Measurements from ENCODE around the gene LGMN.
A peak's percentile ranks its signal among the peaks of the same experiment; 100 is the strongest.

The LGMN gene

DNA sequence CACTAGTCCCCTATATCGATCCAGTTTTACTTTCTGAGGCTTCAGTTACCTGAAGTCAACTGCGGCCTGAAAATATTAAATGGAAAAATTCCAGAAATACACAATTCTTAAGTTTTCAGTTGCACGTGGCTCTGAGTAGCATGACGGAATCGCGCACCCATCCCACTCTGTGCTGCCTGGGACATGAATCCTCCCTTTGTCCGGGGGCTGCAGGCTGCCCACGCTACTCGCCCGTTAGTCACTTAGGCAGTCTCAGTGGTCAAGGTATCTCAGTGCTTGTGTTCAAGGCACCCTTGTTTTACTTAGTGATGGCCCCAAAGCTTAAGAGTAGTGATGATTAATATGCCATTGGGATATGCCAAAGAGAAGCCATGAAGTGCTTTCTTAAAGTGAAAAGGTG, 46.6 kb downstream of the LGMN start:
- Mint-ChIP-seq H3K36me3 (peaks cover 5% of the 10 kb centered on the region), H3K9me3 (no peaks in the 10 kb centered on the region), H3K27ac (peak overlapping the region; percentile 92), H3K4me1 (peaks cover 62% of the 10 kb centered on the region), H3K4me3 (no peak overlapping the region), H3K27me3 (no peaks in the 10 kb centered on the region)
- ATAC-seq: no peak

- peaks cover 70% of the 10 kb centered on the region for H3K4me1 Mint-ChIP-seq
- no peak overlapping the region for H3K27ac Mint-ChIP-seq
- no peak overlapping the region for H3K4me3 Mint-ChIP-seq
- H3K9me3 Mint-ChIP-seq: peaks cover 5% of the 10 kb centered on the region
- peaks cover 3% of the 10 kb centered on the region for H3K36me3 Mint-ChIP-seq
- no peak for ATAC-seq
- no peaks in the 10 kb centered on the region for H3K27me3 Mint-ChIP-seq
Observed at GRCh38 chr14:92698393-92698792, 50.0 kb downstream of the LGMN start.

GRCh38 chr14:92696366-92696765, 52.1 kb downstream of the LGMN start:
- Mint-ChIP-seq H3K27me3 (no peaks in the 10 kb centered on the region), H3K4me1 (peaks cover 58% of the 10 kb centered on the region)

GRCh38 chr14:92695562-92695961, 52.9 kb downstream of the LGMN start:
- Mint-ChIP-seq H3K9me3 (peaks cover 5% of the 10 kb centered on the region), H3K27ac (peak overlapping the region; percentile 84), H3K36me3 (peaks cover under 1% of the 10 kb centered on the region), H3K4me1 (peaks cover 57% of the 10 kb centered on the region), H3K4me3 (peak overlapping the region; percentile 5), H3K27me3 (no peaks in the 10 kb centered on the region)
- no peak for ATAC-seq

More at GRCh38 chr14:92696366-92696765, 52.1 kb downstream of the LGMN start:
- peak overlapping the region; percentile 84 for H3K27ac Mint-ChIP-seq
- peak; percentile 82 for ATAC-seq
- H3K36me3 Mint-ChIP-seq: no peaks in the 10 kb centered on the region
- H3K9me3 Mint-ChIP-seq: peaks cover 5% of the 10 kb centered on the region
- H3K4me3 Mint-ChIP-seq: peak overlapping the region; percentile 62

DNA sequence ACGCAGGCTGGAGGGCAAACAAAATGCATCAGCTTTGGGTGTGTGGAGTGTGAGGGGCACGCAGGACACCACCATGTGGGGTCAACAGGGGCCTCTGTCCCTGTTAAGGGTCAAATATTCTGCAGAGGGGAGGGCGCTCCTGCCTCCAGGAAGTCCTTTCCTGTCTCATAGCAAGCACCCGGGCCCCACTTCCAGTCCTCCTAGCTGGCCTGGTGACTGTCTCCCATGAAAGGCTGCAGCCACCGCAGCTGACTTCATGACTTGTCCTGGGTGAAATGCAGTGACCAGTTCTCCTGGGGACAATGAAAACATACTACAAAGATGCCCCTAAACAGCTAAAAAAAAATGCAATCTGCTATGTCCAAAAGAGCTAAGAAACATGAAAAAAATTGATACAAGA, 53.6 kb downstream of the LGMN start:
- Mint-ChIP-seq H3K27ac (no peak overlapping the region), H3K4me1 (peaks cover 57% of the 10 kb centered on the region), H3K27me3 (no peaks in the 10 kb centered on the region), H3K9me3 (peaks cover 5% of the 10 kb centered on the region), H3K4me3 (no peak overlapping the region), H3K36me3 (peaks cover 8% of the 10 kb centered on the region)
- ATAC-seq: no peak

DNA sequence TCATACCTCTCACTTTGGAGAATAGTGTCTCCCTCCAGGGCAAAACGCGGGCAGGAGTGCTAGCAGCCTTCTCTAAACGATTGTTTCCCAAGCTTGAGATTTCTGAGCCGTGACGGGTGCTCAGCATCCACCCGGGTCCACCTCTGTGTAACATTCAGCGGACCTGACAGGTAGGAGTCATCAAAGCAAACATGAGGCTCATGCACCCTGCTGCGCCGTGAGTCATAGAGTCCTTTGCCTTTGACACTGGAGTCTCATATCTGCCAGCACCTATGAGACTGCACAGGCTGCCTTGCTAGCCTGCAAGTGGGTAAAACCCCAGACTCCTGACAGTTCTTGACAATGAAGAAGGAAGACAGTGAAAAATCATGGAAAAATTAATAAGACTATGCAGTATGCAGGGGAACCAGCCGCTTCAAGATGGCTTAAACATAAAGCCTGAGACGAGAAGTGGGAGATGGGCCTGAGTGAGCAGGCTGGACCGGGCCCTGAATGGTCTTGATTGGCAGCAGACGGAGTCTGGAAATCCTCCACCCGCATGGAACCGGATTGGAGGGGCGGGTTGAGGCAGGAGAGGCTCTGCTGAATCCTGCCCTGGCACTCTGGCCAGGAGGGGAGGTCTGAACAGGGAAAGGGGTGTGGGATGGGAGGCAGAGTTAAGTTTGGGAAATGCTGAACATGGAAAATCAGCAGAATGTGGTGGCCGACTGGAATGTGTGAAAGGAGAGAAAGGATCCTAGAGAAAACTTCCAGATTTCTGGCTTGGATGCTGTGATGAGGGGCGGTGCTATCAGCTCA, 54.2 kb downstream of the LGMN start:
- peaks cover 5% of the 10 kb centered on the region for H3K9me3 Mint-ChIP-seq
- peaks cover 8% of the 10 kb centered on the region for H3K36me3 Mint-ChIP-seq
- no peak overlapping the region for H3K27ac Mint-ChIP-seq
- ATAC-seq: no peak
- H3K4me1 Mint-ChIP-seq: peaks cover 55% of the 10 kb centered on the region
- no peak overlapping the region for H3K4me3 Mint-ChIP-seq
- H3K27me3 Mint-ChIP-seq: no peaks in the 10 kb centered on the region

DNA sequence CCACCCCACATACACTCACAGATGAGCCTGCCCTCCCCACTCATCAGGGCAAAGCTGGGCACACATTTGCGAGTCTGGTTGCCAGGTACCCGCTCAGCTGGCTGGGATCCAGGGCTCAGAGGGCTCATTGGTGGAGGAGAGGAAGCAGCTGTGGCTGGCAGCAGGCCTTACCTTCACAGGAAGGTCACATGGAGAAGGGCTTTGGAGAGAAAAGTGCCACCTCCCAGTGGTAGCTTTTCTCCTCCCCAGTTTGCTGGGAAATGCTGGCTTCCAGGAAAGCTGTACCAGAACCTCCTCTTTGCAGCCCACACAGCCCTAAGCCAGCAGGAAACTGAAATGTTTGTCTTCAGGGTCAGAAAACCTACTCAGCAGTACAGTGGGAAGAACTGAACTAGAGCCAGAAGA, 55.6 kb downstream of the LGMN start:
- H3K36me3 Mint-ChIP-seq: peaks cover 17% of the 10 kb centered on the region
- peaks cover 5% of the 10 kb centered on the region for H3K9me3 Mint-ChIP-seq
- H3K4me3 Mint-ChIP-seq: no peak overlapping the region
- no peaks in the 10 kb centered on the region for H3K27me3 Mint-ChIP-seq
- peaks cover 45% of the 10 kb centered on the region for H3K4me1 Mint-ChIP-seq
- H3K27ac Mint-ChIP-seq: peak overlapping the region; percentile 48
- no peak for ATAC-seq

DNA sequence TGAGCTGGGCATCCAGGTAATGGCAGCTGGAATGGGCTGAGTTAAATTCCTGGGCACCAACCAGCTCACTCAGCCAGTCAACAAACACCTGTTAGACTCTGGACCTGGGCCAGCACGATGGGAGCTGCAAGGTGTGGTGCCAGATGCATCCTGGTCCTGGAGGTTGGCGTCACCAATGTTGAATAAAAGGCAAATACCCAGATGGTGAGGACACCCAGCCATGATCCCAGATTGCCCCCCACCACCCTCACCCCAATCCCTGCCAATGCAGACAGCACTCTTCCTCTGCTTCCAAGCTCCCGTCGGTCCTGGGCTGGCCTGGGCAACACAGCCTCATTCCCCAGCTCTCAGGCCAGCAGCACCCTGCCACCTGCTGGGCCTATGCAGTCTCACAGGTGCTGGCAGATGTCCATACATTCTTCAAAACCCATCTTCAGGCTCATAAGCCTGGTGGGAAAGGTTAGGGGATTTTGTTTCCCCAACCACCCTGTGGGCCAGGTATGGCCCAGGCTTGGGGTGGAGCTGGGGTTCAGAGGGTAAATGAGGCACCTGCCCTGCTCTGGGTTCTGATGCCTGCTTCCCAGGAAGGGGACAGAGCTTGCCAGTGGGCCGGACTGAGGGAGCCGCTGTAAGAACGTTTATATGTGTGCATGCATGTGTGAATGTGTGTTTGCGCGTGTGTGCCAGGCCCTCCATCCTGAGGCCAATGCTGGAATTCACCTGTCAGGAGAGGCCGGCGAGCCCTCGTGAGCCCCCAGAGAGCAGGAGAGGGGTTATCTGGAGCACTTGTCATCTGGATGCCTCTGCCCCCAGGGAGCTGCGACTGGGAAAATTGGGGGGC, 58.0 kb downstream of the LGMN start:
- Mint-ChIP-seq H3K4me3 (no peak overlapping the region), H3K4me1 (peaks cover 32% of the 10 kb centered on the region), H3K9me3 (no peaks in the 10 kb centered on the region), H3K27me3 (no peaks in the 10 kb centered on the region), H3K36me3 (peaks cover 30% of the 10 kb centered on the region), H3K27ac (no peak overlapping the region)
- ATAC-seq: no peak

DNA sequence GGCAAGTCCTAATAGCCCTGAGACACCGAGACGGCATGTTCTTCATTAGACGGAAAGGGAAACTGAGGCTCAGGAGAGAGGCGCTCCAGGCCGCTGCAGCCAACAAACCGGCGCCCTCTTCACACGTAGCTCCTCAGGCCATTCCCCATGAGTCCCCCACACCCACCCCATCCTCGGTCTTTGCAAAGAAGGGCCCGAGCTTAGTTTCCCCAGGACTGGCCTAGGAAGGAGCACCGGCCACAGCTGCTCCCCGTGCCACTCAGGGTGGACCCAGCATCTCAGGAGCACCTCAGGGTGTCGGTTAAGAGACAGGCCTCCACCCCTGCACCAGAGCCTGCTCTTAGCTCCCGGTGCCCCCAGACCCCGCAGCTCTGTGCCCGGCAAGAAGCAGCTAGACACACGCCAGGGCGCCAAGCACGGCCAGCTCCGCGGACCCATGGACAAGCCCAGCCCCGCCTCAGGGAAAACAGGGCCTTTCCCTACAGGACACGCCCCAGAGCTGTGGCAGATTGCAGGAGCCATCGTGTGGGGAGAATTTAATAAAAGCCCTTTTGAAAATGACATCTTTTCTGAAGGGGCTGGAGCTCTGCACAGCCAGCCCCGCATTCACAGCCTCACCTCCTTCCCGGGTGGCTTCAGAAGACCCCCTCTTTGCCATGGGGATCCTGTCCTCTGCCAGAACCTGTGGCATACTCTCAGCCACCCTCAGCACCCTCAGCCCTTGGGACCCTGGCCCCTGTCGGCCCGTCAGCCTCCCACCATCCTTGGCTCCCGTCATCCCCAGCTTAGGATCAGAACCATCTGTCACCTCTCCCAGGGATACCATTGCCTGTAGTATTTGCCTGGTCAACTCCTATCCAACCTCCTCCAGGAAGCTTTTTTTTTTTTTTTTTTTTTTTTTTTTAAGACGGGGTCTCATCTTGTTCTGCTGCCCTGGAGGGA, 59.7 kb downstream of the LGMN start:
- H3K4me1 Mint-ChIP-seq: peaks cover 19% of the 10 kb centered on the region
- H3K9me3 Mint-ChIP-seq: no peaks in the 10 kb centered on the region
- no peak overlapping the region for H3K4me3 Mint-ChIP-seq
- H3K27me3 Mint-ChIP-seq: no peaks in the 10 kb centered on the region
- peaks cover 31% of the 10 kb centered on the region for H3K36me3 Mint-ChIP-seq
- ATAC-seq: no peak
- no peak overlapping the region for H3K27ac Mint-ChIP-seq

DNA sequence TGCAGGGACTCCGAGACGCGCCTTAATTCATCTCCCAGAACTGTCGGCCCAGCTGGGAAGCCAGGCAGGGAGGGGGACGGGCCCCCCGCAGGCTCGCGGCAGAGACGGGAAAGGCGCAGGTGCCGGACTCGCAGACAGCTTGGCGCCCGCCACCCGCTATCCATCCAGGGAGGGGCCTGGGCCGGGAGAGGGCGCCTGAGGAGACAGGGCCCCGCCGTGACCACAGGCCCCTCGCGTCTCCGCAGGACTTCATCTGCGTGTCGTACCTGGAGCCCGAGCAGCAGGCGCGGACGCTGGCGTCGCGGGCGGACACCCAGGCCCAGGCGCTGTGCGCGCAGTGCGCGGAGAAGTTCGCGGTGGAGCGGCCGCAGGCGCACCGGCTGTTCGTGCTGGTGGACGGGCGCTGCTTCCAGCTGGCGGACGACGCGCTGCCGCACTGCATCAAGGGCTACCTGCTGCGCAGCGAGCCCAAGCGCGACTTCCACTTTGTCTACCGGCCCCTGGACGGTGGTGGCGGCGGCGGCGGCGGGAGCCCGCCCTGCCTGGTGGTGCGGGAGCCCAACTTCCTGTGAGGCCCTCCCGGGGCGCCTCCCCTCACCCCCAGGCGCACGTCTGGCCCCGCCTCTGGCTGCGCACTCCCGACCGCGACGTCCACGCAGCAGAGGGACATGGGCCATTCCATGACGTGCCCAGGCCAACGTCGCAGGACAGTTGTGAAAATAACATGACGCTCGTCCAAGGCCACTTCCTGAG, 60.6 kb downstream of the LGMN start:
- peaks cover 19% of the 10 kb centered on the region for H3K4me1 Mint-ChIP-seq
- no peaks in the 10 kb centered on the region for H3K27me3 Mint-ChIP-seq
- H3K4me3 Mint-ChIP-seq: no peak overlapping the region
- no peak overlapping the region for H3K27ac Mint-ChIP-seq
- no peaks in the 10 kb centered on the region for H3K9me3 Mint-ChIP-seq
- H3K36me3 Mint-ChIP-seq: peaks cover 32% of the 10 kb centered on the region
- ATAC-seq: peak; percentile 3

GRCh38 chr14:92686900-92687427, 61.5 kb downstream of the LGMN start:
- H3K36me3 Mint-ChIP-seq: peaks cover 41% of the 10 kb centered on the region
- H3K4me1 Mint-ChIP-seq: peaks cover 12% of the 10 kb centered on the region
- ATAC-seq: peak; percentile 80
- H3K27me3 Mint-ChIP-seq: no peaks in the 10 kb centered on the region
- no peak overlapping the region for H3K27ac Mint-ChIP-seq
- no peak overlapping the region for H3K4me3 Mint-ChIP-seq
- H3K9me3 Mint-ChIP-seq: no peaks in the 10 kb centered on the region

DNA sequence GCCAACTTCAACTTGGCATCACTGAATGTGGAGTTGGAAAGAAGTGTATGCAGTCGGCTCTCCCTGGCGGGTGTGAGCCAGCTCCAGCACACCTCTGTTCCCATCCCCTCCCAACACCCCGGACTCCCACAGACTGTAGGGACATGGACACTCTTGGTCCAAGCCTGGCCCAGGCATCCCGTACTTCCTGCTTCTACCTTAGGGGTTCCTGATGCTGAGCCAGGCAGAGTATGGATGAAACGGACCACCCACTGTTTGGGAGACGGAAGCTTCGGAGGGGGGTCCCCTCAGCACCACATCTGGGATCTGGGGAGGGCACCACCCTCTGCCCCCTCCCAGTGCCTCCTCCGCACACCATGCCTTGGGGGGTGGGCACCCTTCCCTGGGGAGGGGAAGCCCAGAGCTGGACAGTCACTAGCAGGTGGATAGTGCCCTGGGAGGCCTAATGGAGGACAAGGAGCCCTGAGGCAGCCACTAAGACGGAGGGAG, 62.0 kb downstream of the LGMN start:
- H3K27ac Mint-ChIP-seq: no peak overlapping the region
- H3K9me3 Mint-ChIP-seq: no peaks in the 10 kb centered on the region
- ATAC-seq: peak; percentile 46
- no peaks in the 10 kb centered on the region for H3K27me3 Mint-ChIP-seq
- H3K36me3 Mint-ChIP-seq: peaks cover 44% of the 10 kb centered on the region
- H3K4me1 Mint-ChIP-seq: peaks cover 13% of the 10 kb centered on the region
- H3K4me3 Mint-ChIP-seq: no peak overlapping the region

DNA sequence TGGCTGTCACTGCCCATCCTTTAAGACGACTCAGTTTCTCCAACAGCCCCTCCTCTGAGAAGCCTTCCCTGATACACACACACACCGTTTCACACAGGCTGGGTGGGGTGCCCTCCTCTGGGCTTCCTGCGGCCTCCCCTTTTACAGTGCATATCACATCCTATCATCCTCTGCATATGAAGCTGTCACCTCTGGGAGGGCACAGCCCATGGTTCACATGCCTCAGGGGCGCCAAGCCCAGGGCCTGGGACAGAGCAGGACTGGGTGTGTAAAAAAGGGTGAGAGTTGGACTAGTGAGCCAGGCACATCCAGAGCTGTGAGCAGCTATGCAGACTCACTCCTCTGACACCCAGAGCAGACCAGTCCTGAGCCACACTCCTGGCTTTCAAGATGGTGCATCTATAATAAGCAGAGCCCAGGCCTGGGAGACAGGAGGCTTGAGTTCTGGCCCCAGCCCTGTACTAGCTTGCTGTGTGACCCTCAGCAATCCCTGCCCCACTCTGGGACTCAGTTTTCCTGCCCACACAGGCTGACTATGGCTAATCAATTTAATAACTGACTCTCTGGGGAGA, 62.6 kb downstream of the LGMN start:
- H3K9me3 Mint-ChIP-seq: no peaks in the 10 kb centered on the region
- H3K27me3 Mint-ChIP-seq: no peaks in the 10 kb centered on the region
- peaks cover 50% of the 10 kb centered on the region for H3K36me3 Mint-ChIP-seq
- no peak for ATAC-seq
- H3K4me1 Mint-ChIP-seq: peaks cover 19% of the 10 kb centered on the region
- no peak overlapping the region for H3K4me3 Mint-ChIP-seq
- H3K27ac Mint-ChIP-seq: no peak overlapping the region
